ENCODE data around the gene DBT. TPM values are rescaled to one million over a fixed set of nuclear protein-coding genes. Genes with fewer than 3 reads are reported as not detected.

DBT gene
- total and polyA plus RNA-seq, 4 donors: 3.4 to 19.1 (median 9.2) TPM

DNA sequence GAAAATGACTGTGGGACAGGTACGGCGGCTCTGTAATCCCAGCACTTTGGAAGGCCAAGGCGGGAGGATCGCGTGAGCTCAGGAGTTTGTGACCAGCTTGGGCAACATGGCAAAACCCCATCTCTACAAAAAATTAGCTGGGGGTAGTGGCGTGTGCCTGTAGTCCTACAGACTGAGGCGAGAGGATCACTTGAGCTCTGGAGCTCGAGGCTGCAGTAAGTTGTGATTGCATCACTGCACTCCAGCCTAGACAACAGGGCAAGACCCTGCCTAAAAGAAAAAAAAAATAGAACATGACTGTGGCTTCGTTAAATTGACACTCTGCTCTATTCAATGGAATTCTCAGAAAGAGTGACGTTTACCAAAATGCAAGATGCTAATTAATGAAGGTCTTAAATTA is 3.9 kb upstream of the DBT start:
- DNase-seq: no peak
- Histone ChIP-seq H3K9ac (ENCODE audit: insufficient read depth in 1 of 2, low read length in 2 of 2) (no peak overlapping the region), H3K4me3 (no peak overlapping the region), H3K27me3 (ENCODE audit: control insufficient read depth in 3 of 3, insufficient read depth in 3 of 3, low read length in 2 of 3) (no peaks in the 10 kb centered on the region), H3K27ac (ENCODE audit: low read depth in 1 of 2, low read length in 1 of 2) (no peak overlapping the region), H3K36me3 (ENCODE audit: control insufficient read depth in 4 of 4, insufficient read depth in 4 of 4, low read length in 4 of 4) (peaks cover 0 to 3% (median 0%) of the 10 kb centered on the region in 4 donors), H3K9me3 (ENCODE audit: control insufficient read depth in 4 of 4, insufficient read depth in 3 of 4, low read length in 3 of 4) (no peaks in the 10 kb centered on the region), H3K4me1 (ENCODE audit: control insufficient read depth in 5 of 5, insufficient read depth in 5 of 5, low read length in 5 of 5) (peaks cover 0 to 15% (median 4%) of the 10 kb centered on the region in 5 donors)
- TF ChIP-seq, protein P1, sequence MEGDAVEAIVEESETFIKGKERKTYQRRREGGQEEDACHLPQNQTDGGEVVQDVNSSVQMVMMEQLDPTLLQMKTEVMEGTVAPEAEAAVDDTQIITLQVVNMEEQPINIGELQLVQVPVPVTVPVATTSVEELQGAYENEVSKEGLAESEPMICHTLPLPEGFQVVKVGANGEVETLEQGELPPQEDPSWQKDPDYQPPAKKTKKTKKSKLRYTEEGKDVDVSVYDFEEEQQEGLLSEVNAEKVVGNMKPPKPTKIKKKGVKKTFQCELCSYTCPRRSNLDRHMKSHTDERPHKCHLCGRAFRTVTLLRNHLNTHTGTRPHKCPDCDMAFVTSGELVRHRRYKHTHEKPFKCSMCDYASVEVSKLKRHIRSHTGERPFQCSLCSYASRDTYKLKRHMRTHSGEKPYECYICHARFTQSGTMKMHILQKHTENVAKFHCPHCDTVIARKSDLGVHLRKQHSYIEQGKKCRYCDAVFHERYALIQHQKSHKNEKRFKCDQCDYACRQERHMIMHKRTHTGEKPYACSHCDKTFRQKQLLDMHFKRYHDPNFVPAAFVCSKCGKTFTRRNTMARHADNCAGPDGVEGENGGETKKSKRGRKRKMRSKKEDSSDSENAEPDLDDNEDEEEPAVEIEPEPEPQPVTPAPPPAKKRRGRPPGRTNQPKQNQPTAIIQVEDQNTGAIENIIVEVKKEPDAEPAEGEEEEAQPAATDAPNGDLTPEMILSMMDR (IDR thresholded peaks at IDR 0.05; ENCODE audit: control extremely low read depth, extremely low read depth): no peak
- 65 to 73% methylated on average over 10 of the region's 10 CpGs for WGBS, 2 donors
- ATAC-seq (ENCODE audit: insufficient read depth, low FRiP score): no peak

DNA sequence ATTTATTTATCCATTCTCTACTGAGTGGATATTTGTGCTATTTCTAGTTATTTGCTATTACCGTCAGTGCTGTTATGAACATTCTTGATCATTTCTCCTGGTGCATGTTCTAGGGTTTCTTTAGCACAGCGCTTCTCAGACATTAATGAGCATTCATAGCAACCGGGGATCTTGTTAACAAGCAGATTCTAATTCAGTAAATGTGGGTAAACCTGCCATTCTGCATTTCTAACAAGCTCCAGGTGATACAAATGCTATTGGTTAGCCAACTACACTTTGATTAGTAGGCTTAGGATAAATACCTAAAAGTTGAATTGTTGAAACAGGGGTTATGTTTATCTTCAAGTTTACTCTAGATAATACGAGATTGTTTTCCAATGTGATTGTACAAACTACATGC is 3.3 kb upstream of the DBT start:
- Histone ChIP-seq H3K9ac (ENCODE audit: insufficient read depth in 1 of 2, low read length in 2 of 2) (no peak overlapping the region), H3K36me3 (ENCODE audit: control insufficient read depth in 4 of 4, insufficient read depth in 4 of 4, low read length in 4 of 4) (peaks cover 0 to 3% (median 0%) of the 10 kb centered on the region in 4 donors), H3K27ac (ENCODE audit: low read depth in 1 of 2, low read length in 1 of 2) (no peak overlapping the region), H3K9me3 (ENCODE audit: control insufficient read depth in 4 of 4, insufficient read depth in 3 of 4, low read length in 3 of 4) (no peaks in the 10 kb centered on the region), H3K27me3 (ENCODE audit: control insufficient read depth in 3 of 3, insufficient read depth in 3 of 3, low read length in 2 of 3) (no peaks in the 10 kb centered on the region), H3K4me3 (no peak overlapping the region), H3K4me1 (ENCODE audit: control insufficient read depth in 5 of 5, insufficient read depth in 5 of 5, low read length in 5 of 5) (peaks cover 0 to 16% (median 7%) of the 10 kb centered on the region in 5 donors)
- WGBS, 2 donors: 73 to 83% methylated on average over 4 of the region's 4 CpGs
- ATAC-seq (ENCODE audit: insufficient read depth, low FRiP score): no peak
- DNase-seq: no peak
- TF ChIP-seq, protein P1 (IDR thresholded peaks at IDR 0.05; ENCODE audit: control extremely low read depth, extremely low read depth): no peak

DNA sequence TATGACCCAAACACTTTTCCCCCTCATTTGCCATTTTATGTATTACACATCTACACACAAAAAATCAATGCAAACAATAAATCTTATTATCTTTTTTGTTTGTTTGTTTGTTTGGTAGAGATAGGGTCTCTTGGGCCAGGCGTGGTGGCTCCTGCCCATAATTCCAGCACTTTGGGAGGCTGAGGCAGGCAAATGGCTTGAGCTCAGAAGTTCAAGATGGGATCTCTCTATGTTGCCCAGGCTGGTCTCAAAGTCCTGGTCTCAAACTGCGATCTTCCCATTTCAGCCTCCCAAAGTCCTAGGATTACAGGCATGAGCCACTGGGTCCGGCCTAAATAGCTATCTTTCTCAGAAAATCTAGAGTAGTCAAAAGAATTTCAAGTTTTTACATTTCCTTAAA is 1.2 kb upstream of the DBT start:
- DNase-seq (no peak), ATAC-seq (ENCODE audit: insufficient read depth, low FRiP score) (no peak)
- Histone ChIP-seq H3K4me1 (ENCODE audit: control insufficient read depth in 5 of 5, insufficient read depth in 5 of 5, low read length in 5 of 5) (peaks cover 0 to 16% (median 7%) of the 10 kb centered on the region in 5 donors), H3K27me3 (ENCODE audit: control insufficient read depth in 3 of 3, insufficient read depth in 3 of 3, low read length in 2 of 3) (no peaks in the 10 kb centered on the region), H3K9me3 (ENCODE audit: control insufficient read depth in 4 of 4, insufficient read depth in 3 of 4, low read length in 3 of 4) (no peaks in the 10 kb centered on the region), H3K27ac (ENCODE audit: low read depth in 1 of 2, low read length in 1 of 2) (no peak overlapping the region), H3K36me3 (ENCODE audit: control insufficient read depth in 4 of 4, insufficient read depth in 4 of 4, low read length in 4 of 4) (peaks cover 0 to 3% (median 0%) of the 10 kb centered on the region in 4 donors), H3K9ac (ENCODE audit: insufficient read depth in 1 of 2, low read length in 2 of 2) (no peak overlapping the region), H3K4me3 (no peak overlapping the region)
- TF ChIP-seq, protein P1 (IDR thresholded peaks at IDR 0.05; ENCODE audit: control extremely low read depth, extremely low read depth): no peak
- 95 to 98% methylated on average over 3 of the region's 3 CpGs for WGBS, 2 donors

DNA sequence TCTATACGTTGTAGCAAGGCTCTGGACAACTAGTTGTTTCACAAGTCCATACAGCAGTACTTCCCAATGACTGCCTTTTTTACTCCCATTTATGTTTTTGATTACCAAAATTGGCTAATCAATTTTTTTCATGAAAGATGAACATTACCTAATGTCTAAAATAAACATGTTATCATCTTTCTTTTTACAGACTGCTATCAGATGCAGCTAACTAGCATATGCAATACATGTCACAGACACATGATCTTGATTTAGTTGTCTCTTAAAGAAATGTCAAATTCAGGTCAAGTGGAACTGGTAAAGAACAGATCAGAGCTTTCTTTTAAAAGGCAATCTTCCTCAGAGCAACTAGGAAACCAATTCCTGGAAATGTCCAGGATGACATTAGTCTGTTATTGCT is 630 bp upstream of the DBT start:
- Histone ChIP-seq H3K27ac (ENCODE audit: low read depth in 1 of 2, low read length in 1 of 2) (peak overlapping the region in 1 of 2 donors; percentile 76), H3K9me3 (ENCODE audit: control insufficient read depth in 4 of 4, insufficient read depth in 3 of 4, low read length in 3 of 4) (no peaks in the 10 kb centered on the region), H3K27me3 (ENCODE audit: control insufficient read depth in 3 of 3, insufficient read depth in 3 of 3, low read length in 2 of 3) (no peaks in the 10 kb centered on the region), H3K4me1 (ENCODE audit: control insufficient read depth in 5 of 5, insufficient read depth in 5 of 5, low read length in 5 of 5) (peaks cover 0 to 16% (median 7%) of the 10 kb centered on the region in 5 donors), H3K4me3 (no peak overlapping the region), H3K9ac (ENCODE audit: insufficient read depth in 1 of 2, low read length in 2 of 2) (peak overlapping the region in 1 of 2 donors; percentile 92), H3K36me3 (ENCODE audit: control insufficient read depth in 4 of 4, insufficient read depth in 4 of 4, low read length in 4 of 4) (peaks cover 0 to 3% (median 0%) of the 10 kb centered on the region in 4 donors)
- ATAC-seq (ENCODE audit: insufficient read depth, low FRiP score): no peak
- DNase-seq: peak in 1 of 3 donors; percentile 44
- WGBS, 2 donors: 0 to 4% methylated on average over 1 of the region's 1 CpG
- TF ChIP-seq, protein P1 (IDR thresholded peaks at IDR 0.05; ENCODE audit: control extremely low read depth, extremely low read depth): no peak

Measured in lung (tissue), 12 donors.